Stimulated activated CD8-positive, alpha-beta memory T cell treated with anti-CD3 and anti-CD28 coated beads, Interleukin-15, amount 100 ng/mL, for 48 hours (primary cell): ENCODE results near the gene CD99L2.

ENCODE experiments used
- DNase-seq, 2 donors: peaks; one replicate each; pipeline ENCODE4 v3.0.0-alpha.2; 2020; ENCODE audit warnings: low read depth in 2 of 2

The CD99L2 gene

GRCh38 chrX:150792949-150793527, 105.4 kb downstream of the CD99L2 start:
- DNase-seq, result no peak

GRCh38 chrX:150790021-150790420, 108.4 kb downstream of the CD99L2 start:
- no peak for DNase-seq

- DNase-seq, result no peak
These were observed 116.8 kb downstream of the CD99L2 start for GRCh38 chrX:150781677-150782076.

- no peak for DNase-seq
These were observed 119.1 kb downstream of the CD99L2 start for GRCh38 chrX:150779385-150779784.

- DNase-seq, result no peak
These were observed 121.0 kb downstream of the CD99L2 start for GRCh38 chrX:150777328-150777992.

- no peak for DNase-seq
These were observed 122.7 kb downstream of the CD99L2 start for GRCh38 chrX:150775569-150776350.

- no peak for DNase-seq
These were observed 123.5 kb downstream of the CD99L2 start for GRCh38 chrX:150774798-150775568.

- no peak for DNase-seq
These were observed 124.8 kb downstream of the CD99L2 start for GRCh38 chrX:150773634-150774033.

- DNase-seq, result no peak
These were observed 125.4 kb downstream of the CD99L2 start for GRCh38 chrX:150773117-150773516.

- peak; percentile 28 to 54 for DNase-seq
These were observed 126.1 kb downstream of the CD99L2 start for GRCh38 chrX:150772150-150772970.

GRCh38 chrX:150771116-150771515, 127.4 kb downstream of the CD99L2 start:
- no peak for DNase-seq

- DNase-seq, result no peak
These were observed 127.8 kb downstream of the CD99L2 start for GRCh38 chrX:150770623-150771022.

GRCh38 chrX:150769408-150769807, 129.1 kb downstream of the CD99L2 start:
- no peak for DNase-seq

- no peak for DNase-seq
These were observed 129.8 kb downstream of the CD99L2 start for GRCh38 chrX:150768580-150769190.

- no peak for DNase-seq
These were observed 130.4 kb downstream of the CD99L2 start for GRCh38 chrX:150768132-150768485.

- no peak for DNase-seq
These were observed 130.9 kb downstream of the CD99L2 start for GRCh38 chrX:150767475-150768131.

GRCh38 chrX:150767045-150767395, 131.4 kb downstream of the CD99L2 start:
- DNase-seq, result no peak

- no peak for DNase-seq
These were observed 132.0 kb downstream of the CD99L2 start for GRCh38 chrX:150766351-150767044.

GRCh38 chrX:150765782-150766350, 132.6 kb downstream of the CD99L2 start:
- no peak for DNase-seq

GRCh38 chrX:150765237-150765636, 133.2 kb downstream of the CD99L2 start:
- no peak for DNase-seq
